HepG2 (cell line): ENCODE measurements around the gene GCLM. TPM values are rescaled to one million over a fixed set of nuclear protein-coding genes. Genes with fewer than 3 reads are reported as not detected.

Source experiments
- GZF1 ChIP-seq: sonication (generic); formaldehyde crosslinking; IDR thresholded peaks from 2 replicates; pipeline ENCODE4 v1.5.1; 2020; ENCODE audit warnings: mild to moderate bottlenecking, missing genetic modification reagents
- HCFC1 ChIP-seq: fragments of 150-350 bp; IDR thresholded peaks from 2 replicates; pipeline ENCODE4 v1.6.1; 2014; ENCODE audit warnings: low read depth, low read length
- HOXA9 ChIP-seq: sonication (generic); formaldehyde crosslinking; IDR thresholded peaks from 2 replicates; pipeline ENCODE4 v1.8.1; 2022; ENCODE audit warnings: missing genetic modification reagents, mild to moderate bottlenecking, moderate library complexity, borderline replicate concordance
- PHF8 ChIP-seq: sonication (generic); formaldehyde crosslinking; IDR thresholded peaks from 2 replicates; pipeline ENCODE4 v1.5.0; 2020; ENCODE audit warnings: missing genetic modification reagents
- SMC3 ChIP-seq: IDR thresholded peaks from 2 replicates; pipeline ENCODE4 v1.6.1; 2011; ENCODE audit warnings: low read length, improper control_type of control experiment
- ZBTB14 ChIP-seq: sonication (generic); formaldehyde crosslinking; IDR thresholded peaks from 2 replicates; pipeline ENCODE4 v1.4.0; 2020; ENCODE audit warnings: missing genetic modification reagents
- ZBTB33 ChIP-seq: sonication (generic); formaldehyde crosslinking; IDR thresholded peaks from 2 replicates; pipeline ENCODE4 v1.4.0; 2020; ENCODE audit warnings: missing genetic modification reagents
- ZBTB34 ChIP-seq: sonication (generic); formaldehyde crosslinking; IDR thresholded peaks from 2 replicates; pipeline ENCODE4 v1.8.0; 2022; ENCODE audit warnings: mild to moderate bottlenecking, missing genetic modification reagents
- ZC3H4 ChIP-seq: sonication (generic); formaldehyde crosslinking; IDR thresholded peaks from 2 replicates; pipeline ENCODE4 v1.4.0; 2020; ENCODE audit warnings: missing genetic modification reagents, borderline replicate concordance
- ZHX1 ChIP-seq: sonication (generic); formaldehyde crosslinking; IDR thresholded peaks from 2 replicates; pipeline ENCODE4 v1.8.1; 2022; ENCODE audit warnings: low read depth, mild to moderate bottlenecking, missing genetic modification reagents
- ZNF574 ChIP-seq: sonication (generic); formaldehyde crosslinking; IDR thresholded peaks from 2 replicates; pipeline ENCODE4 v1.4.0; 2020; ENCODE audit warnings: missing genetic modification reagents
- ZSCAN25 ChIP-seq: sonication (generic); formaldehyde crosslinking; IDR thresholded peaks from 2 replicates; pipeline ENCODE4 v1.8.0; 2022; ENCODE audit warnings: mild to moderate bottlenecking, missing genetic modification reagents
- polyA plus RNA-seq, 8 experiments: library from polyadenylated mRNA; depleted of rRNA in 3 of 8; stranded (reverse) in 7 of 8; unstranded in 1 of 8; fragments of >200 nt; fragmentation: Illumina TruSeq in 4 of 8; extraction: Trizol in 4 of 8; gene quantifications; 2 replicates each; pipeline versions ENCODE4 v1.2.1 to v1.2.3, GENCODE V29; 2011 to 2016; ENCODE audit warnings: low read depth in 4 of 8, missing spikeins in 1 of 8, mixed read lengths in 1 of 8; ENCODE audit not compliant: insufficient read depth in 1 of 8
- total RNA-seq, 5 experiments: library from RNA; depleted of rRNA; stranded (reverse); fragments of >200 nt; fragmentation: Illumina TruSeq; extraction: Trizol; gene quantifications; 2 replicates each; pipeline ENCODE4 v1.2.3, GENCODE V29; 2016; ENCODE audit warnings: low read depth in 1 of 5
- TF ChIP-seq, protein P1 (sequence below): sonication (generic); formaldehyde crosslinking; IDR thresholded peaks from 2 replicates; pipeline ENCODE4 v1.4.0; 2020; ENCODE audit warnings: mild to moderate bottlenecking, missing genetic modification reagents, borderline replicate concordance
- TF ChIP-seq, protein P2 (sequence below): sonication (generic); formaldehyde crosslinking; IDR thresholded peaks from 2 replicates; pipeline ENCODE4 v1.8.1; 2023; ENCODE audit warnings: mild to moderate bottlenecking, inconsistent platforms, moderate library complexity, missing genetic modification reagents, borderline replicate concordance

GCLM gene
- total and polyA plus RNA-seq, 2 of the 13 experiments (the other 11 are each of a cell fraction or from before 2014, with no cell fraction given) = 8.7 to 29.9 TPM

GRCh38 chr1:93846206-93846991, 62.8 kb downstream of the GCLM start (continued):
- TF ChIP-seq ZHX1 (CRISPR knock-in tag) = no peak
- TF ChIP-seq ZBTB14 = peak; percentile 89
- 0 out of 2 replicates have a peak, but pooled peaks have one; percentile 45 for TF ChIP-seq GZF1 (CRISPR knock-in tag)
- no peak for TF ChIP-seq HCFC1
- peak; percentile 11; the same call in 1 of the 2 replicates for TF ChIP-seq HOXA9 (CRISPR knock-in tag)
- TF ChIP-seq, protein P1, sequence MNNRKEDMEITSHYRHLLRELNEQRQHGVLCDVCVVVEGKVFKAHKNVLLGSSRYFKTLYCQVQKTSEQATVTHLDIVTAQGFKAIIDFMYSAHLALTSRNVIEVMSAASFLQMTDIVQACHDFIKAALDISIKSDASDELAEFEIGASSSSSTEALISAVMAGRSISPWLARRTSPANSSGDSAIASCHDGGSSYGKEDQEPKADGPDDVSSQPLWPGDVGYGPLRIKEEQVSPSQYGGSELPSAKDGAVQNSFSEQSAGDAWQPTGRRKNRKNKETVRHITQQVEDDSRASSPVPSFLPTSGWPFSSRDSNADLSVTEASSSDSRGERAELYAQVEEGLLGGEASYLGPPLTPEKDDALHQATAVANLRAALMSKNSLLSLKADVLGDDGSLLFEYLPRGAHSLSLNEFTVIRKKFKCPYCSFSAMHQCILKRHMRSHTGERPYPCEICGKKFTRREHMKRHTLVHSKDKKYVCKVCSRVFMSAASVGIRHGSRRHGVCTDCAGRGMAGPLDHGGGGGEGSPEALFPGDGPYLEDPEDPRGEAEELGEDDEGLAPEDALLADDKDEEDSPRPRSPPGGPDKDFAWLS (CRISPR knock-in tag) = no peak
- TF ChIP-seq ZSCAN25 (CRISPR knock-in tag) = peak; percentile 69
- TF ChIP-seq, protein P2, sequence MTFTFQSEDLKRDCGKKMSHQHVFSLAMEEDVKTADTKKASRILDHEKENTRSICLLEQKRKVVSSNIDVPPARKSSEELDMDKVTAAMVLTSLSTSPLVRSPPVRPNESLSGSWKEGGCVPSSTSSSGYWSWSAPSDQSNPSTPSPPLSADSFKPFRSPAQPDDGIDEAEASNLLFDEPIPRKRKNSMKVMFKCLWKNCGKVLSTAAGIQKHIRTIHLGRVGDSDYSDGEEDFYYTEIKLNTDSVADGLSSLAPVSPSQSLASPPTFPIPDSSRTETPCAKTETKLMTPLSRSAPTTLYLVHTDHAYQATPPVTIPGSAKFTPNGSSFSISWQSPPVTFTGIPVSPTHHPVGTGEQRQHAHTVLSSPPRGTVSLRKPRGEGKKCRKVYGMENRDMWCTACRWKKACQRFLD (CRISPR knock-in tag) = peak; percentile 67; the same call in 1 of the 2 replicates
- TF ChIP-seq PHF8 (CRISPR knock-in tag) = peak; percentile 64
- TF ChIP-seq ZBTB33 (CRISPR knock-in tag) = no peak
- TF ChIP-seq ZNF574 (CRISPR knock-in tag) = peak; percentile 61
- no peak for TF ChIP-seq SMC3
- TF ChIP-seq ZBTB34 (CRISPR knock-in tag) = no peak
- 0 out of 2 replicates have a peak, but pooled peaks have one; percentile 26 for TF ChIP-seq ZC3H4 (CRISPR knock-in tag)
